Left lung (tissue), 10 donors: ENCODE data around the gene RAP1GAP. TPM values are rescaled to one million over a fixed set of nuclear protein-coding genes. Genes with fewer than 3 reads are reported as not detected.

Source experiments
- ATAC-seq: fragments of 200-7000 bp; cut with Tn5 transposase; one replicate; pipeline ENCODE4 v1.9.1; 2020; ENCODE audit warnings: moderate library complexity
- DNase-seq, 4 donors: peaks; one replicate each; pipeline ENCODE4 v3.0.0-alpha.2; 2013 to 2020
- H3K27ac ChIP-seq, 2 donors: fragments of 200-600 bp; sonication (generic) in 1 of 2; one replicate each; pipeline versions ENCODE4 v1.5.0 to v1.8.0; 2020 to 2021
- H3K27me3 ChIP-seq, 2 donors: fragments of 200-600 bp; sonication (generic) in 1 of 2; one replicate each; pipeline versions ENCODE4 v1.5.0 to v1.8.0; 2020 to 2021
- H3K36me3 ChIP-seq, 2 donors: fragments of 200-600 bp; sonication (generic) in 1 of 2; one replicate each; pipeline versions ENCODE4 v1.5.0 to v1.8.0; 2020 to 2021
- H3K4me1 ChIP-seq, 2 donors: fragments of 200-600 bp; one replicate each; pipeline ENCODE4 v1.8.0; 2021
- H3K4me3 ChIP-seq, 2 donors: fragments of 200-600 bp; sonication (generic) in 1 of 2; one replicate each; pipeline versions ENCODE4 v1.5.0 to v1.8.0; 2020 to 2021; ENCODE audit warnings: mild to moderate bottlenecking in 1 of 2
- H3K9me3 ChIP-seq, 2 donors: fragments of 200-600 bp; sonication (generic) in 1 of 2; one replicate each; pipeline versions ENCODE4 v1.5.0 to v1.8.0; 2020 to 2021
- intact Hi-C, 2 donors: fragments of 100-400 bp; cut with DNase I; formaldehyde crosslinking; loops; one replicate each; pipeline versions ENCODE4 v1.11.2 to v1.14.2; 2022
- polyA plus RNA-seq, 6 donors: library from polyadenylated mRNA; unstranded; fragments of 120-200 nt; gene quantifications; one replicate each; pipeline ENCODE4 v1.2.1, GENCODE V29; 2013; ENCODE audit not compliant: insufficient read length in 6 of 6
- total RNA-seq, 2 donors: library from RNA; stranded (reverse); fragmentation: NEBNext Ultra II Directional; extraction: Animal tissue kit (Norgen Biotek cat#: 25700); gene quantifications; one replicate each; pipeline ENCODE4 v1.2.1, GENCODE V29; 2021
- TF ChIP-seq, protein P1 (sequence below), 2 donors: fragments of 200-600 bp; sonication (generic) in 1 of 2; IDR thresholded peaks; one replicate each; pipeline versions ENCODE4 v1.5.0 to v1.8.0; 2021; ENCODE audit warnings: antibody characterized with exemption in 2 of 2
- donor health status: DM: no; HTN: yes; CAD: no.
- donor health status: DM: no; HTN: no; CAD: no.

Gene RAP1GAP
- total and polyA plus RNA-seq, 8 donors, result 20.7 to 59.3 (median 45.2) TPM

DNA sequence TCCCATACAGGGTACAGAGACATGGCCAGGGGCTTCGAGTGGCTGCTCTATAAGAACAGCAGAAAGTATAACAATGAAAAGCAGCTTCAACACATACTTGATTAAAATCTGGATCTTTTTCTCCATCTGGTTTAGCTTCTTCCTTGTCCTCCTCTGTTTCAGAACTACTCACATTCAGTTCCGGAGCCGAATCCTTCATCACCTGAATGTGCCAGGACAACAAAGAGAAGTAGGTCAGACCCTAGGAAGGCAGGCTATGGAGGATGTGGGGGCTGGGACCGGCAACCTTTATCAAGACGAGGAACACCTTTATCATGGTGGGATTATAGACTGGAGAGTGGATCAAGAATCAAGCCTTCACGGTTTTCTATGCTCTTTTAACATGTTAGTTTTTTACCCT lies 32.2 kb upstream of the RAP1GAP start:
- intact Hi-C loops, result no loop called here
- H3K4me3 ChIP-seq, result no peak overlapping the region
- ATAC-seq, result no peak
- DNase-seq, result no peak
- no peaks in the 10 kb centered on the region for H3K9me3 ChIP-seq
- peaks cover 0 to 97% of the 10 kb centered on the region in 2 donors for H3K36me3 ChIP-seq
- H3K27me3 ChIP-seq, result no peaks in the 10 kb centered on the region
- H3K4me1 ChIP-seq, result peaks cover 0 to 5% of the 10 kb centered on the region in 2 donors
- TF ChIP-seq, protein P1, sequence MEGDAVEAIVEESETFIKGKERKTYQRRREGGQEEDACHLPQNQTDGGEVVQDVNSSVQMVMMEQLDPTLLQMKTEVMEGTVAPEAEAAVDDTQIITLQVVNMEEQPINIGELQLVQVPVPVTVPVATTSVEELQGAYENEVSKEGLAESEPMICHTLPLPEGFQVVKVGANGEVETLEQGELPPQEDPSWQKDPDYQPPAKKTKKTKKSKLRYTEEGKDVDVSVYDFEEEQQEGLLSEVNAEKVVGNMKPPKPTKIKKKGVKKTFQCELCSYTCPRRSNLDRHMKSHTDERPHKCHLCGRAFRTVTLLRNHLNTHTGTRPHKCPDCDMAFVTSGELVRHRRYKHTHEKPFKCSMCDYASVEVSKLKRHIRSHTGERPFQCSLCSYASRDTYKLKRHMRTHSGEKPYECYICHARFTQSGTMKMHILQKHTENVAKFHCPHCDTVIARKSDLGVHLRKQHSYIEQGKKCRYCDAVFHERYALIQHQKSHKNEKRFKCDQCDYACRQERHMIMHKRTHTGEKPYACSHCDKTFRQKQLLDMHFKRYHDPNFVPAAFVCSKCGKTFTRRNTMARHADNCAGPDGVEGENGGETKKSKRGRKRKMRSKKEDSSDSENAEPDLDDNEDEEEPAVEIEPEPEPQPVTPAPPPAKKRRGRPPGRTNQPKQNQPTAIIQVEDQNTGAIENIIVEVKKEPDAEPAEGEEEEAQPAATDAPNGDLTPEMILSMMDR (IDR thresholded peaks at IDR 0.05), result no peak
- no peak overlapping the region for H3K27ac ChIP-seq

DNA sequence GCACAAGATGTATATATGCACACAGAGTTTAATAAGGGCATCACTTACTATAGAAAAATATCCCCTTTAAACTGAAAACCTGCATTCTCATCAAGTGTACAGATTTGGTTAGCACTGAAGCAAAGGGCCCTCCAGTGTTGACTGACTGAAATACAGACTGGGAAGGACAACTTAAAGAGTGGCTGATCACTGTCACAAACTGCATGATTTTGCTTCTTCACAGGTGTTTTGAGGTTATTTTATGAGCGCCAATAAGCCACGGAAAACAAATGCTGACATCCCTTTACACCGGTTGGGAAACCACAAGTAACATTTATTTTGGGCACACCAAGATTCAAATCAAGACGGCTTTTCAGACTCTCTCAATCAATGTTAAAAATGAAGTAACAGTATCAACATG lies 30.9 kb upstream of the RAP1GAP start:
- no peak overlapping the region for H3K27ac ChIP-seq
- H3K4me3 ChIP-seq, result no peak overlapping the region
- H3K4me1 ChIP-seq, result no peaks in the 10 kb centered on the region
- H3K9me3 ChIP-seq, result no peaks in the 10 kb centered on the region
- ATAC-seq (no peak), DNase-seq (no peak)
- intact Hi-C loops, result no loop called here
- peaks cover 0 to 95% of the 10 kb centered on the region in 2 donors for H3K36me3 ChIP-seq
- H3K27me3 ChIP-seq, result no peaks in the 10 kb centered on the region
- TF ChIP-seq, protein P1 (IDR thresholded peaks at IDR 0.05), result no peak

- Histone ChIP-seq H3K9me3 (no peaks in the 10 kb centered on the region), H3K27me3 (no peaks in the 10 kb centered on the region), H3K27ac (no peak overlapping the region), H3K36me3 (peaks cover 0 to 95% of the 10 kb centered on the region in 2 donors), H3K4me1 (no peaks in the 10 kb centered on the region), H3K4me3 (no peak overlapping the region)
- DNase-seq (no peak), ATAC-seq (no peak)
- TF ChIP-seq, protein P1 (IDR thresholded peaks at IDR 0.05), result no peak
- intact Hi-C loops, result no loop called here
Observed at GRCh38 chr1:21696931-21697330, 27.8 kb upstream of the RAP1GAP start.

GRCh38 chr1:21693732-21694131 lies 24.6 kb upstream of the RAP1GAP start:
- no peaks in the 10 kb centered on the region for H3K27me3 ChIP-seq
- H3K4me3 ChIP-seq, result no peak overlapping the region
- TF ChIP-seq, protein P1 (IDR thresholded peaks at IDR 0.05), result no peak
- no peak overlapping the region for H3K27ac ChIP-seq
- DNase-seq, result no peak
- ATAC-seq, result no peak
- H3K4me1 ChIP-seq, result no peaks in the 10 kb centered on the region
- H3K9me3 ChIP-seq, result no peaks in the 10 kb centered on the region
- intact Hi-C loops, result no loop called here
- H3K36me3 ChIP-seq, result peaks cover 0 to 95% of the 10 kb centered on the region in 2 donors

DNA sequence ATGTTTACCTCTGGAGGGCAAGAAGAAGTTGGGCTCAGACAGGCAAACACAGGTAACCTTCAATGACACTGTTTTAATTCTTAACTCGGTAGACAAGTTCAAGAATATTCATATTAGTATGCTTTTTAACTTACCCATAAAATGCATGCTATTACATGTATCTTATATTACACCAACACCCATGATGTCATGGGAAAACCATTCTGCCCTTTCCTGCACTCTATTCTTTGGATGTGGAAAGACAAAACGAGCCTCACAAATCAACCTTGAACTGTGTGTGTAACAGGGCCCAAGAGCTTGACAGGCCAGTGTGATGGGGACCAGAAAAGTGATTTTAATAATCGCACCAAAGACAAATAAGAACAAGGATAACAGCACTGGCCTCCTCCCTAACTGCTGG lies 22.6 kb upstream of the RAP1GAP start:
- Histone ChIP-seq H3K4me3 (no peak overlapping the region), H3K27ac (no peak overlapping the region), H3K4me1 (no peaks in the 10 kb centered on the region), H3K9me3 (no peaks in the 10 kb centered on the region), H3K27me3 (no peaks in the 10 kb centered on the region), H3K36me3 (peaks cover 0 to 98% of the 10 kb centered on the region in 2 donors)
- no peak for ATAC-seq
- DNase-seq, result no peak
- TF ChIP-seq, protein P1 (IDR thresholded peaks at IDR 0.05), result no peak
- intact Hi-C loops, result no loop called here
